Activated CD4-positive, alpha-beta T cell treated with anti-CD3 and anti-CD28 coated beads for 36 hours (primary cell): ENCODE measurements around the gene YIF1B. TPM values are rescaled to one million over a fixed set of nuclear protein-coding genes. Genes with fewer than 3 reads are reported as not detected.
A peak's percentile ranks its signal among the peaks of the same experiment; 100 is the strongest.
"Not testable (repeated sequence)": the region's sequence is repeated elsewhere in the genome, so short reads cannot be mapped to it uniquely, and the experiment has no call there.

Source experiments
- ATAC-seq: fragments of 200-7000 bp; cut with Tn5 transposase; one replicate; pipeline ENCODE4 v1.10.0; 2021; ENCODE audit warnings: mild to moderate bottlenecking, moderate library complexity
- CTCF ChIA-PET: fragments of 350-600 bp; sonication (Branson Sonifier 250); formaldehyde crosslinking; loops from one replicate; lab custom pipeline; 2021; ENCODE audit warnings: antibody characterized with exemption; lab: Charles Lee
- POLR2A ChIA-PET: fragments of 350-600 bp; sonication (Branson Sonifier 250); formaldehyde crosslinking; loops from one replicate; lab custom pipeline; 2021; ENCODE audit warnings: antibody characterized with exemption, inconsistent platforms; lab: Charles Lee
- DNase-seq: peaks from one replicate; pipeline ENCODE4 v3.0.0-alpha.2; 2020
- H3K27ac Mint-ChIP-seq: one replicate; pipeline ENCODE4 v1.8.0; 2021; ENCODE audit warnings: mixed read lengths
- H3K27me3 Mint-ChIP-seq: one replicate; pipeline ENCODE4 v1.8.0; 2021; ENCODE audit warnings: mixed read lengths
- H3K36me3 Mint-ChIP-seq: one replicate; pipeline ENCODE4 v1.8.0; 2021; ENCODE audit warnings: low read depth, mixed read lengths
- H3K4me1 Mint-ChIP-seq: one replicate; pipeline ENCODE4 v1.8.0; 2021; ENCODE audit warnings: mixed read lengths
- H3K4me3 Mint-ChIP-seq: one replicate; pipeline ENCODE4 v1.8.0; 2021; ENCODE audit warnings: mild to moderate bottlenecking, moderate library complexity, mixed read lengths
- H3K9me3 Mint-ChIP-seq: one replicate; pipeline ENCODE4 v1.8.0; 2021; ENCODE audit warnings: low read depth, mixed read lengths
- intact Hi-C, 2 experiments: fragments of 100-400 bp; cut with DNase I in 1 of 2; cut with micrococcal nuclease in 1 of 2; formaldehyde crosslinking; loops; one replicate each; pipeline versions ENCODE4 v1.14.2 to v1.15.1; 2022 to 2024; cut with DNase I, micrococcal nuclease
- total RNA-seq, 2 experiments: library from RNA; stranded (reverse); gene quantifications; one replicate each; pipeline ENCODE4 v1.2.3, GENCODE V29; 2021

The YIF1B gene
- total RNA-seq, 2 experiments from 2014 or later = 76.3 to 90.1 TPM

GRCh38 chr19:38355728-38356725 lies 40.3 kb upstream of the YIF1B start:
- intact Hi-C loops = no loop called here
- ChIA-PET CTCF (interaction anchor here (0.7 kb wide), 1 partner anchor 398 kb away, joined by 3 read pairs; no protein-coding TSS in a partner anchor), POLR2A (no interaction called here)
- Mint-ChIP-seq H3K4me1 (peaks cover under 1% of the 10 kb centered on the region), H3K27ac (no peak overlapping the region), H3K36me3 (no peaks in the 10 kb centered on the region), H3K27me3 (peaks cover 12% of the 10 kb centered on the region), H3K4me3 (no peak overlapping the region), H3K9me3 (no peaks in the 10 kb centered on the region)
- ATAC-seq = no peak
- DNase-seq = no peak

GRCh38 chr19:38352611-38353010 lies 36.9 kb upstream of the YIF1B start:
- Mint-ChIP-seq H3K4me3 (no peak overlapping the region), H3K27me3 (no peaks in the 10 kb centered on the region), H3K9me3 (no peaks in the 10 kb centered on the region), H3K4me1 (no peaks in the 10 kb centered on the region), H3K36me3 (no peaks in the 10 kb centered on the region), H3K27ac (no peak overlapping the region)
- ATAC-seq (no peak), DNase-seq (no peak)
- ChIA-PET POLR2A (interaction anchor here (0.6 kb wide), 1 partner anchor 45 kb away, joined by 3 read pairs; no protein-coding TSS in a partner anchor), CTCF (no interaction called here)
- intact Hi-C loops = no loop called here

GRCh38 chr19:38351865-38352395 lies 36.2 kb upstream of the YIF1B start:
- Mint-ChIP-seq H3K4me1 (no peaks in the 10 kb centered on the region), H3K27ac (no peak overlapping the region), H3K27me3 (no peaks in the 10 kb centered on the region), H3K9me3 (no peaks in the 10 kb centered on the region), H3K36me3 (no peaks in the 10 kb centered on the region), H3K4me3 (no peak overlapping the region)
- intact Hi-C loops = no loop called here
- ChIA-PET POLR2A (no interaction called here), CTCF (interaction anchor here (0.6 kb wide), 1 partner anchor 19 kb away, joined by 3 read pairs; no protein-coding TSS in a partner anchor)
- DNase-seq = no peak
- ATAC-seq = no peak

- POLR2A ChIA-PET = no interaction called here
- no peaks in the 10 kb centered on the region for H3K9me3 Mint-ChIP-seq
- CTCF ChIA-PET = interaction anchor here (1.1 kb wide), 1 partner anchor 449 kb away, joined by 3 read pairs; no protein-coding TSS in a partner anchor
Observed at GRCh38 chr19:38350883-38351282, 35.1 kb upstream of the YIF1B start.

GRCh38 chr19:38346837-38347236 lies 31.1 kb upstream of the YIF1B start:
- ChIA-PET CTCF (interaction anchor here (0.6 kb wide), 1 partner anchor 616 kb away, joined by 3 read pairs; no protein-coding TSS in a partner anchor), POLR2A (no interaction called here)
- ATAC-seq (no peak), DNase-seq (no peak)
- Mint-ChIP-seq H3K4me1 (no peaks in the 10 kb centered on the region), H3K4me3 (no peak overlapping the region), H3K27ac (no peak overlapping the region), H3K36me3 (no peaks in the 10 kb centered on the region), H3K9me3 (no peaks in the 10 kb centered on the region), H3K27me3 (no peaks in the 10 kb centered on the region)
- intact Hi-C loops = no loop called here

More at GRCh38 chr19:38350883-38351282, 35.1 kb upstream of the YIF1B start:
- Mint-ChIP-seq H3K4me3 (no peak overlapping the region), H3K4me1 (no peaks in the 10 kb centered on the region), H3K27me3 (no peaks in the 10 kb centered on the region), H3K27ac (no peak overlapping the region), H3K36me3 (no peaks in the 10 kb centered on the region)
- DNase-seq (no peak), ATAC-seq (no peak)
- intact Hi-C loops = no loop called here

GRCh38 chr19:38340927-38341326 lies 25.2 kb upstream of the YIF1B start:
- ChIA-PET POLR2A (interaction anchor here (0.6 kb wide), 1 partner anchor 252 kb away, joined by 6 read pairs; no protein-coding TSS in a partner anchor), CTCF (interaction anchor here (0.8 kb wide), 1 partner anchor 439 kb away, joined by 3 read pairs; no protein-coding TSS in a partner anchor)
- ATAC-seq (no peak), DNase-seq (no peak)
- no peaks in the 10 kb centered on the region for H3K27me3 Mint-ChIP-seq
- no peak overlapping the region for H3K27ac Mint-ChIP-seq
- H3K4me1 Mint-ChIP-seq = peaks cover 12% of the 10 kb centered on the region
- H3K4me3 Mint-ChIP-seq = no peak overlapping the region
- H3K36me3 Mint-ChIP-seq = no peaks in the 10 kb centered on the region
- no peaks in the 10 kb centered on the region for H3K9me3 Mint-ChIP-seq
- intact Hi-C loops = no loop called here

- H3K9me3 Mint-ChIP-seq, POLR2A ChIA-PET, H3K4me3 Mint-ChIP-seq, H3K36me3 Mint-ChIP-seq, ATAC-seq, H3K27ac Mint-ChIP-seq, DNase-seq, H3K27me3 Mint-ChIP-seq: not testable (repeated sequence)
- peaks cover 12% of the 10 kb centered on the region for H3K4me1 Mint-ChIP-seq
- CTCF ChIA-PET = interaction anchor here (0.6 to 2.4 kb wide), 5 partner anchors 35 to 350 kb away, joined by 3 to 9 read pairs (median 4); partner anchors contain the start of gene PSMD8
- intact Hi-C loops = loop anchor here (5.0 kb wide), 3 partner anchors 48 to 682 kb away; partner anchors contain the start of genes GGN (in 1 of the 2), SPRED3 (in 1 of the 2), ZFP30 (in 1 of the 2) and ZNF573 (in 1 of the 2)
Observed at GRCh38 chr19:38339011-38339410, 23.3 kb upstream of the YIF1B start.

GRCh38 chr19:38337360-38337653 lies 21.6 kb upstream of the YIF1B start:
- peaks cover 12% of the 10 kb centered on the region for H3K4me1 Mint-ChIP-seq
- DNase-seq (no peak), ATAC-seq (no peak)
- no peaks in the 10 kb centered on the region for H3K36me3 Mint-ChIP-seq
- H3K27ac Mint-ChIP-seq = peak overlapping the region; percentile 98
- H3K4me3 Mint-ChIP-seq = peak overlapping the region; percentile 82
- H3K27me3 Mint-ChIP-seq = no peaks in the 10 kb centered on the region
- POLR2A ChIA-PET = no interaction called here
- intact Hi-C loops = loop anchor here (2.0 to 5.0 kb wide), 5 partner anchors 50 to 680 kb away; partner anchors contain the start of genes GGN (in 1 of the 2), MRPS12 (in 1 of the 2), SARS2 (in 1 of the 2) and SPINT2 (in 1 of the 2)
- CTCF ChIA-PET = interaction anchor here (1.0 to 2.4 kb wide), 2 partner anchors 65 to 94 kb away, joined by 3 to 9 read pairs; partner anchors contain the start of gene FAM98C
- no peaks in the 10 kb centered on the region for H3K9me3 Mint-ChIP-seq

GRCh38 chr19:38336638-38337359 lies 21.1 kb upstream of the YIF1B start:
- DNase-seq (peak; percentile 99), ATAC-seq (peak; percentile 70)
- intact Hi-C loops = loop anchor here (1.0 to 5.0 kb wide), 19 partner anchors 20 to 679 kb away; partner anchors contain the start of genes GGN (in 2 of the 2), MRPS12 (in 2 of the 2), PSMD8 (in 2 of the 2) and SARS2 (in 2 of the 2)
- Mint-ChIP-seq H3K9me3 (no peaks in the 10 kb centered on the region), H3K4me1 (peaks cover 12% of the 10 kb centered on the region), H3K36me3 (no peaks in the 10 kb centered on the region), H3K27me3 (no peaks in the 10 kb centered on the region), H3K27ac (peak overlapping the region; percentile 98), H3K4me3 (peak overlapping the region; percentile 82)
- CTCF ChIA-PET = interaction anchor here (0.9 to 2.4 kb wide), 6 partner anchors 37 to 430 kb away, joined by 3 to 11 read pairs (median 4); partner anchors contain the start of genes FAM98C, PSMD8, SIPA1L3 and WDR87
- POLR2A ChIA-PET = interaction anchor here (1.5 kb wide), 1 partner anchor 38 kb away, joined by 14 read pairs; the partner anchor contains the start of gene PSMD8

GRCh38 chr19:38335949-38336637 lies 20.3 kb upstream of the YIF1B start:
- Mint-ChIP-seq H3K27me3 (no peaks in the 10 kb centered on the region), H3K36me3 (no peaks in the 10 kb centered on the region), H3K4me3 (peak overlapping the region; percentile 82), H3K9me3 (no peaks in the 10 kb centered on the region), H3K4me1 (peaks cover 12% of the 10 kb centered on the region), H3K27ac (peak overlapping the region; percentile 98)
- ChIA-PET CTCF (interaction anchor here (0.6 to 1.8 kb wide), 15 partner anchors 12 to 430 kb away, joined by 3 to 11 read pairs (median 3); partner anchors contain the start of genes FAM98C, PSMD8, SIPA1L3 and WDR87), POLR2A (interaction anchor here (0.7 to 1.5 kb wide), 2 partner anchors 38 to 429 kb away, joined by 3 to 14 read pairs; partner anchors contain the start of genes PSMD8 and SIPA1L3)
- DNase-seq = peak; percentile 98
- peak; percentile 75 for ATAC-seq
- intact Hi-C loops = loop anchor here (1.0 to 5.0 kb wide), 25 partner anchors 20 to 679 kb away; partner anchors contain the start of genes GGN (in 2 of the 2), MRPS12 (in 2 of the 2), PSMD8 (in 2 of the 2) and SARS2 (in 2 of the 2)
